Body of pancreas (tissue), 4 donors: Measurements from ENCODE around the gene SCGB1A1. TPM values are rescaled to one million over a fixed set of nuclear protein-coding genes. Genes with fewer than 3 reads are reported as not detected.

Source experiments
- ATAC-seq: fragments of 150-250 bp; one replicate; pipeline ENCODE4 v1.9.1; 2016
- DNase-seq, 4 donors: peaks; one replicate each; pipeline ENCODE4 v3.0.0-alpha.2; 2019
- H3K27ac ChIP-seq, 4 donors: fragments of 200-600 bp; sonication (generic); 1 replicate in 3 of 4; 2 replicates in 1 of 4; pipeline versions ENCODE4 v1.5.1 to v1.6.1; 2016 to 2019; ENCODE audit warnings: mild to moderate bottlenecking in 1 of 4, mixed read lengths in 1 of 4, moderate library complexity in 1 of 4
- H3K27me3 ChIP-seq, 2 donors: fragments of 200-600 bp; sonication (generic); one replicate each; pipeline ENCODE4 v1.6.0; 2016; ENCODE audit warnings: mild to moderate bottlenecking in 1 of 2
- H3K36me3 ChIP-seq, 2 donors: fragments of 200-600 bp; sonication (generic); replicated peaks in 1 of 2; 2 replicates each; pipeline ENCODE4 v1.5.1; 2016; ENCODE audit warnings: low read depth in 2 of 2; ENCODE audit not compliant: insufficient read depth in 1 of 2
- H3K4me1 ChIP-seq: fragments of 200-600 bp; sonication (generic); one replicate; pipeline ENCODE4 v1.6.0; 2016
- H3K4me3 ChIP-seq, 2 donors: fragments of 200-600 bp; sonication (generic); 1 replicate in 1 of 2; 2 replicates in 1 of 2; pipeline ENCODE4 v1.5.1; 2016 to 2019
- H3K9me3 ChIP-seq, 3 donors: fragments of 200-600 bp; sonication (generic); 1 replicate in 2 of 3; 2 replicates in 1 of 3; pipeline ENCODE4 v1.5.1; 2016
- CTCF ChIP-seq, 7 experiments: fragments of 450-650 bp in 4 of 7; fragments of 200-600 bp in 3 of 7; sonication (generic) in 3 of 7; IDR thresholded peaks; one replicate each; pipeline ENCODE4 v1.5.1; 2016 to 2019; ENCODE audit warnings: antibody characterized with exemption in 7 of 7
- POLR2A ChIP-seq, 3 donors: fragments of 450-650 bp; IDR thresholded peaks; one replicate each; pipeline ENCODE4 v1.6.1; 2016; ENCODE audit warnings: antibody characterized with exemption in 3 of 3, mild to moderate bottlenecking in 2 of 3
- WGBS, 2 donors: methylation state at CpG; one replicate each; pipeline ENCODE4 v1.1.5; 2017; 5-methylcytosine and 5-hydroxymethylcytosine counted together
- intact Hi-C: fragments of 100-400 bp; cut with DNase I; formaldehyde crosslinking; loops from one replicate; pipeline ENCODE4 v1.15.1; 2023
- total RNA-seq, 2 donors: library from RNA; depleted of rRNA; stranded (reverse); fragments of >200 nt; gene quantifications; one replicate each; pipeline ENCODE4 v1.1.0, GENCODE V29; 2016

The SCGB1A1 gene
- total RNA-seq, 2 donors from 2014 or later: not detected

- WGBS, 2 donors: 61 to 77% methylated on average over 2 of the region's 2 CpGs
- intact Hi-C loops: no loop called here
- ATAC-seq: no peak
Observed at GRCh38 chr11:62466444-62466843, 47.6 kb downstream of the SCGB1A1 start.

GRCh38 chr11:62468577-62468976, 49.7 kb downstream of the SCGB1A1 start:
- 69 to 70% methylated on average over 2 of the region's 2 CpGs for WGBS, 2 donors

More at GRCh38 chr11:62466444-62466843, 47.6 kb downstream of the SCGB1A1 start:
- Histone ChIP-seq H3K9me3 (no peaks in the 10 kb centered on the region), H3K4me1 (no peaks in the 10 kb centered on the region), H3K27me3 (no peaks in the 10 kb centered on the region), H3K36me3 (no peaks in the 10 kb centered on the region), H3K27ac (no peak overlapping the region), H3K4me3 (no peak overlapping the region)
- no peak for DNase-seq
- TF ChIP-seq CTCF (IDR thresholded peaks at IDR 0.05) (no peak), POLR2A (IDR thresholded peaks at IDR 0.05) (no peak)

GRCh38 chr11:62471603-62472002, 52.8 kb downstream of the SCGB1A1 start:
- H3K36me3 ChIP-seq: no peaks in the 10 kb centered on the region
- H3K4me1 ChIP-seq: no peaks in the 10 kb centered on the region
- no peaks in the 10 kb centered on the region for H3K27me3 ChIP-seq
- WGBS, 2 donors: 91 to 92% methylated on average over 7 of the region's 7 CpGs
- H3K9me3 ChIP-seq: no peaks in the 10 kb centered on the region
- DNase-seq (no peak), ATAC-seq (no peak)
- H3K27ac ChIP-seq: no peak overlapping the region
- TF ChIP-seq POLR2A (IDR thresholded peaks at IDR 0.05): no peak
- intact Hi-C loops: no loop called here
- no peak overlapping the region for H3K4me3 ChIP-seq

More at GRCh38 chr11:62468577-62468976, 49.7 kb downstream of the SCGB1A1 start:
- H3K4me1 ChIP-seq: no peaks in the 10 kb centered on the region
- no peak overlapping the region for H3K27ac ChIP-seq
- no peaks in the 10 kb centered on the region for H3K9me3 ChIP-seq
- TF ChIP-seq POLR2A (IDR thresholded peaks at IDR 0.05) (no peak), CTCF (IDR thresholded peaks at IDR 0.05) (no peak)
- H3K27me3 ChIP-seq: no peaks in the 10 kb centered on the region
- ATAC-seq (no peak), DNase-seq (no peak)
- intact Hi-C loops: no loop called here
- no peak overlapping the region for H3K4me3 ChIP-seq
- no peaks in the 10 kb centered on the region for H3K36me3 ChIP-seq

- 78 to 79% methylated on average over 7 to 9 of the region's 9 CpGs for WGBS, 2 donors
- H3K27ac ChIP-seq: no peak overlapping the region
- TF ChIP-seq CTCF (IDR thresholded peaks at IDR 0.05) (no peak), POLR2A (IDR thresholded peaks at IDR 0.05) (no peak)
- ATAC-seq (no peak), DNase-seq (peak in 1 of 4 donors; percentile 4)
- no peaks in the 10 kb centered on the region for H3K9me3 ChIP-seq
- H3K27me3 ChIP-seq: no peaks in the 10 kb centered on the region
- intact Hi-C loops: no loop called here
- H3K4me3 ChIP-seq: no peak overlapping the region
- no peaks in the 10 kb centered on the region for H3K4me1 ChIP-seq
- H3K36me3 ChIP-seq: no peaks in the 10 kb centered on the region
Observed at GRCh38 chr11:62472063-62472884, 53.4 kb downstream of the SCGB1A1 start.

Other genes with a start within 250 kb of the SCGB1A1 start
- gene SCGB1D1, start 228.8 kb upstream of the SCGB1A1 start, total RNA-seq: not detected
- gene SCGB2A1, start 210.4 kb upstream of the SCGB1A1 start, total RNA-seq: 10 to 100 TPM in 1 of 2 donors, not detected in 1; 10.4 TPM
- gene SCGB1D2, start 176.8 kb upstream of the SCGB1A1 start, total RNA-seq: not detected
- not detected for gene SCGB2A2, start 148.9 kb upstream of the SCGB1A1 start, total RNA-seq
- gene SCGB1D4, start 120.0 kb upstream of the SCGB1A1 start, total RNA-seq: not detected
- gene ASRGL1, start 81.6 kb upstream of the SCGB1A1 start, total RNA-seq: 10 to 100 TPM; 15.3 to 69.5 TPM
- 100 to 1,000 TPM; 168 to 241 TPM for gene AHNAK, start 127.8 kb downstream of the SCGB1A1 start, total RNA-seq
- 1,000 to 10,000 TPM in 1 of 2 donors, 100 to 1,000 TPM in 1; 893 to 1,161 TPM for gene EEF1G, start 154.9 kb downstream of the SCGB1A1 start, total RNA-seq
- 10 to 100 TPM; 10.1 to 11.2 TPM for gene TUT1, start 172.5 kb downstream of the SCGB1A1 start, total RNA-seq
- 10 to 100 TPM; 26.2 to 29.3 TPM for gene MTA2, start 182.8 kb downstream of the SCGB1A1 start, total RNA-seq
- gene EML3, start 193.7 kb downstream of the SCGB1A1 start, total RNA-seq: 10 to 100 TPM; 31.4 to 69.9 TPM
- 1 to 10 TPM; 1.8 to 4.0 TPM for gene ROM1, start 194.2 kb downstream of the SCGB1A1 start, total RNA-seq
- 10 to 100 TPM; 17.1 to 63.0 TPM for gene B3GAT3, start 203.0 kb downstream of the SCGB1A1 start, total RNA-seq
- 10 to 100 TPM; 62.3 to 64.9 TPM for gene GANAB, start 227.6 kb downstream of the SCGB1A1 start, total RNA-seq
- gene INTS5, start 234.3 kb downstream of the SCGB1A1 start, total RNA-seq: 10 to 100 TPM; 11.4 to 21.1 TPM
- gene C11orf98, start 246.2 kb downstream of the SCGB1A1 start, total RNA-seq: 10 to 100 TPM; 18.2 to 24.4 TPM
- 100 to 1,000 TPM in 1 of 2 donors, 1 to 10 TPM in 1; 5.4 to 110 TPM for gene CSKMT, start 246.3 kb downstream of the SCGB1A1 start, total RNA-seq